Fibroblast of lung (primary cell): Measurements from ENCODE around the gene SORL1.

ENCODE experiments used
- EZH2 ChIP-seq: IDR thresholded peaks from 2 replicates; pipeline ENCODE4 v1.5.1; 2012; ENCODE audit warnings: low read length, control low read depth, mild to moderate bottlenecking; ENCODE audit errors: missing control alignments
- TF ChIP-seq, protein P1 (sequence below), 2 donors: IDR thresholded peaks in 1 of 2; conservative IDR thresholded peaks in 1 of 2; 1 replicate in 1 of 2; 2 replicates in 1 of 2; pipeline ENCODE4 v1.5.1; 2011 to 2012; ENCODE audit warnings: low read length in 2 of 2, control low read depth in 1 of 2, inconsistent platforms in 1 of 2, low read depth in 1 of 2, mild to moderate bottlenecking in 1 of 2

DNA sequence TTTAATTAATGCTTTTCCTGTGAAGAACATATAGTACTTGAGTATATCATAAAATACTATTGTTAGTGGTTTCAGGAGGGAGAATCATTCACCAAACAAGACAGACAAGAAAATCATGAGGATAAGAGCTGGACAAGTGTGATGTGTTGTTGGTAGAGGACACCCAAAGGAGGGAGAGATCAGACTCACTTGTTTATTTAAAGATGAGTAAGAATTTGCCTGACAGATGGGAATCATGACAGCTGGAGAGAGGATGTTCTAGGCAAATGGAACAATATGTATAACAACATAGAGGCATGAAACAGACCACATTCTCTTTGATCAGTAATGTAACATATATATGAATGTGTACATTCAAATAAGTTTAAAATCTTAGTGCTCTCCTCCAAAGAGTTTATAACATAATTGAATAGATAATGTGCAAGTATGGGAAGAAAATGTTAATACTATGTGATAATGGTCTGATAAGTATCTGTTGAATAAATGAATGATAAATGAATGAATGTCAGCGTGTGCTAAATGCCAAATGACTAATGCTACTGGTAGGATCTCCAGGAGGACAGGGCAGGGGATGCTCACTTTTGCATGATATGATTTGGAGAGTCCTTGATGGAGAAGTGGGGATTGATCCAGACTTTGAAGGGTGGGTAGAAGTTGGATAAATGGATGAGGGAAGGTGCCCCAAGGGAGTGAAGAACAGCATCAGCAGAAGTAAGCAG lies 229.6 kb downstream of the SORL1 start:
- TF ChIP-seq, protein P1, sequence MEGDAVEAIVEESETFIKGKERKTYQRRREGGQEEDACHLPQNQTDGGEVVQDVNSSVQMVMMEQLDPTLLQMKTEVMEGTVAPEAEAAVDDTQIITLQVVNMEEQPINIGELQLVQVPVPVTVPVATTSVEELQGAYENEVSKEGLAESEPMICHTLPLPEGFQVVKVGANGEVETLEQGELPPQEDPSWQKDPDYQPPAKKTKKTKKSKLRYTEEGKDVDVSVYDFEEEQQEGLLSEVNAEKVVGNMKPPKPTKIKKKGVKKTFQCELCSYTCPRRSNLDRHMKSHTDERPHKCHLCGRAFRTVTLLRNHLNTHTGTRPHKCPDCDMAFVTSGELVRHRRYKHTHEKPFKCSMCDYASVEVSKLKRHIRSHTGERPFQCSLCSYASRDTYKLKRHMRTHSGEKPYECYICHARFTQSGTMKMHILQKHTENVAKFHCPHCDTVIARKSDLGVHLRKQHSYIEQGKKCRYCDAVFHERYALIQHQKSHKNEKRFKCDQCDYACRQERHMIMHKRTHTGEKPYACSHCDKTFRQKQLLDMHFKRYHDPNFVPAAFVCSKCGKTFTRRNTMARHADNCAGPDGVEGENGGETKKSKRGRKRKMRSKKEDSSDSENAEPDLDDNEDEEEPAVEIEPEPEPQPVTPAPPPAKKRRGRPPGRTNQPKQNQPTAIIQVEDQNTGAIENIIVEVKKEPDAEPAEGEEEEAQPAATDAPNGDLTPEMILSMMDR (conservative IDR thresholded peaks at IDR 0.05 in 1 of 2, IDR thresholded peaks at IDR 0.05 in 1 of 2; ENCODE audit: low read depth in 1 of 2, low read length in 2 of 2), result no peak
- TF ChIP-seq EZH2, result no peak
